Activated CD8-positive, alpha-beta memory T cell treated with anti-CD3 and anti-CD28 coated beads, Interleukin-2, amount 50 U/mL, for 48 hours (primary cell): ENCODE data around the gene TBL3.

ENCODE experiments used
- DNase-seq: peaks from one replicate; pipeline ENCODE4 v3.0.0-alpha.2; 2020

Gene TBL3

GRCh38 chr16:1965396-1966001 is 6.4 kb upstream of the TBL3 start:
- DNase-seq, result peak; percentile 70

GRCh38 chr16:1966460-1966859 is 5.4 kb upstream of the TBL3 start, which contains the start of gene RNF151:
Gene RNF151 (plus strand): TSS chr16:1966856. CDS start chr16:1966882, 26 bp downstream.
- DNase-seq, result no peak

GRCh38 chr16:1968146-1968953 is 3.5 kb upstream of the TBL3 start:
- no peak for DNase-seq

GRCh38 chr16:1972490-1972877 is 631 bp downstream of the TBL3 start:
- DNase-seq, result no peak

GRCh38 chr16:1973461-1974156 is 1.8 kb downstream of the TBL3 start:
- DNase-seq, result no peak

GRCh38 chr16:1974157-1975070 is 2.6 kb downstream of the TBL3 start:
- DNase-seq, result no peak

GRCh38 chr16:1975432-1976215 is 3.8 kb downstream of the TBL3 start:
- no peak for DNase-seq

GRCh38 chr16:1976216-1976520 is 4.3 kb downstream of the TBL3 start:
- no peak for DNase-seq

GRCh38 chr16:1976951-1977874 is 5.4 kb downstream of the TBL3 start:
- no peak for DNase-seq

- no peak for DNase-seq
Measured at GRCh38 chr16:1977875-1978268, 6.0 kb downstream of the TBL3 start.

GRCh38 chr16:1978476-1979120 is 6.7 kb downstream of the TBL3 start:
- no peak for DNase-seq

- no peak for DNase-seq
Measured at GRCh38 chr16:1979271-1980029, 7.6 kb downstream of the TBL3 start.

- no peak for DNase-seq
Measured at GRCh38 chr16:1980030-1980769, 8.3 kb downstream of the TBL3 start.

GRCh38 chr16:1980770-1981087 is 8.9 kb downstream of the TBL3 start:
- DNase-seq, result no peak

GRCh38 chr16:1981398-1981836 is 9.6 kb downstream of the TBL3 start, which contains the start of gene NOXO1:
Gene NOXO1 (minus strand): TSS chr16:1981469. CDS start chr16:1981179, 290 bp downstream.
- DNase-seq, result no peak

GRCh38 chr16:1982013-1982433 is 10.2 kb downstream of the TBL3 start:
- DNase-seq, result no peak

- DNase-seq, result no peak
Measured at GRCh38 chr16:1982991-1983543, 11.2 kb downstream of the TBL3 start.

- DNase-seq, result peak; percentile 89
Measured at GRCh38 chr16:1983544-1984346, 11.9 kb downstream of the TBL3 start, which contains the start of gene GFER. Gene GFER (plus strand): TSS chr16:1984193. CDS start chr16:1984219, 26 bp downstream.
